Stomach smooth muscle (tissue), 2 donors: Measurements from ENCODE around the gene MARK3.

ENCODE experiments used
- H3K27ac ChIP-seq: one replicate; pipeline ENCODE4 v1.7.0; 2013; ENCODE audit warnings: mild to moderate bottlenecking, low read length, inconsistent platforms
- H3K27me3 ChIP-seq, 2 donors: one replicate each; pipeline ENCODE4 v1.7.0; 2013; ENCODE audit warnings: low read length in 2 of 2; ENCODE audit not compliant: insufficient read depth in 2 of 2, control insufficient read depth in 1 of 2
- H3K36me3 ChIP-seq, 2 donors: one replicate each; pipeline ENCODE4 v1.7.0; 2013; ENCODE audit warnings: low read length in 2 of 2; ENCODE audit not compliant: control insufficient read depth in 2 of 2, insufficient read depth in 2 of 2
- H3K4me1 ChIP-seq: one replicate; pipeline ENCODE4 v1.7.0; 2013; ENCODE audit warnings: low read length; ENCODE audit not compliant: control insufficient read depth, insufficient read depth
- H3K4me3 ChIP-seq, 2 donors: one replicate each; pipeline ENCODE4 v1.7.0; 2013; ENCODE audit warnings: low read length in 2 of 2
- H3K9ac ChIP-seq, 2 donors: one replicate each; pipeline ENCODE4 v1.7.0; 2013; ENCODE audit warnings: low read length in 2 of 2, mild to moderate bottlenecking in 1 of 2
- H3K9me3 ChIP-seq, 2 donors: one replicate each; pipeline ENCODE4 v1.7.0; 2013; ENCODE audit warnings: low read length in 2 of 2; ENCODE audit not compliant: control insufficient read depth in 2 of 2
- donor health status: healthy.
- donor health status: Pancreatic carcinoma.

The MARK3 gene

GRCh38 chr14:103396463-103396862, 11.2 kb downstream of the MARK3 start:
- no peaks in the 10 kb centered on the region for H3K9me3 ChIP-seq

GRCh38 chr14:103398427-103399195, 13.4 kb downstream of the MARK3 start:
- H3K9me3 ChIP-seq = no peaks in the 10 kb centered on the region
- H3K9ac ChIP-seq = no peak overlapping the region
- no peaks in the 10 kb centered on the region for H3K36me3 ChIP-seq
- H3K4me3 ChIP-seq = no peak overlapping the region
- no peaks in the 10 kb centered on the region for H3K27me3 ChIP-seq
- H3K27ac ChIP-seq = no peak overlapping the region
- peaks cover 27% of the 10 kb centered on the region for H3K4me1 ChIP-seq

More at GRCh38 chr14:103396463-103396862, 11.2 kb downstream of the MARK3 start:
- Histone ChIP-seq H3K27me3 (no peaks in the 10 kb centered on the region), H3K9ac (no peak overlapping the region), H3K27ac (no peak overlapping the region), H3K4me1 (peaks cover 30% of the 10 kb centered on the region), H3K36me3 (no peaks in the 10 kb centered on the region), H3K4me3 (no peak overlapping the region)

GRCh38 chr14:103400537-103400936, 15.3 kb downstream of the MARK3 start:
- no peaks in the 10 kb centered on the region for H3K9me3 ChIP-seq
- H3K4me3 ChIP-seq = no peak overlapping the region
- H3K27me3 ChIP-seq = no peaks in the 10 kb centered on the region
- H3K9ac ChIP-seq = no peak overlapping the region
- no peaks in the 10 kb centered on the region for H3K36me3 ChIP-seq
- H3K27ac ChIP-seq = no peak overlapping the region
- peaks cover 23% of the 10 kb centered on the region for H3K4me1 ChIP-seq

DNA sequence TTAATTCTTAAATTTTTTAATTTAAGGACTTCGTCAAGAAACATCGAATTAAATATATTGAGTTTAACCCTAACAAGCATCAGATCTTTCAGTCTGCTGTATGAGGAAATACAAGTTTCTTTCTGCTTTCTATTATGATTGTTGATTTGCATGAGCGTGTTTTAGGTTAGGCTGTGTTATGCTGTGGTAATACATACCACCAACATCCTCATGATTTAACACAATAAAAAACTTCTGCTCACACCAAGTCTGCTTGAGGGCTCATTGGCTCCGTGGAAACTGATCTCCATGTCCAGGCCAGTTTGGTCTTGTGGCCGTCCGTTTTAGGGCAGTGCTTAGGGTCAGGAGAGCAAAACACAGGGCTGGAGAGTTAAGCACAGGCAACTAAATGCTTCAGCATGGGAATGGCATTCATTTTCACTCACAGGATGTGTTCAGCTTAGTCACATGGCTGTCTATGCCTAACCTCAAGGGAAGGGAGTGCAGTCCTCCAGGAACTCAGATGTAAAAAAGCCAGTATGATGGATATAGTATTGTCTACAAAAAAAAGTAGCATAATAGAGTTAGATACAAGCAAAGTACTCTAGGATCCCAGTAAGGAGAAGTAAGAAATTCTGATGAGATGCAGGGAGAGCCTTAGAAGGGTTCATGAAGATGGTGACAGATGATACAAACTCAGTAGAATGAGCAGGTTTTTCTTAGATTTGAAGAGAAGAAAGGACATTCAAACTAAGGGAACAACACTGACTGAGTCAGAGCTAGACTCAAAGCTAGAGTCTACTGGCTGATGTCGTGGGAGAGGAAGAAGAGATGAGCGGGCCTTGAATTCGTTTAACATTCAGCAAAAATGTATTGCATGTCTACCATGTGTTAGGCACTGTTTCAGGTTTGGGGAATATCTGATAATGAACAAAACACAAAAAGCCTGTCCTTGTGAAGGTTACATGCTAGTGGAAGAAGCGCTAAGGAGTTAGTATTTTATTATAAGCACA, 16.3 kb downstream of the MARK3 start:
- H3K9ac ChIP-seq = no peak overlapping the region
- peaks cover 0 to 3% of the 10 kb centered on the region in 2 donors for H3K36me3 ChIP-seq
- H3K4me1 ChIP-seq = peaks cover 20% of the 10 kb centered on the region
- no peaks in the 10 kb centered on the region for H3K9me3 ChIP-seq
- H3K4me3 ChIP-seq = no peak overlapping the region
- no peak overlapping the region for H3K27ac ChIP-seq
- no peaks in the 10 kb centered on the region for H3K27me3 ChIP-seq

- Histone ChIP-seq H3K27me3 (no peaks in the 10 kb centered on the region), H3K9me3 (no peaks in the 10 kb centered on the region), H3K9ac (no peak overlapping the region), H3K27ac (no peak overlapping the region), H3K4me3 (no peak overlapping the region), H3K36me3 (peaks cover 0 to 3% of the 10 kb centered on the region in 2 donors), H3K4me1 (peaks cover 20% of the 10 kb centered on the region)
Observed at GRCh38 chr14:103402695-103403094, 17.5 kb downstream of the MARK3 start.

DNA sequence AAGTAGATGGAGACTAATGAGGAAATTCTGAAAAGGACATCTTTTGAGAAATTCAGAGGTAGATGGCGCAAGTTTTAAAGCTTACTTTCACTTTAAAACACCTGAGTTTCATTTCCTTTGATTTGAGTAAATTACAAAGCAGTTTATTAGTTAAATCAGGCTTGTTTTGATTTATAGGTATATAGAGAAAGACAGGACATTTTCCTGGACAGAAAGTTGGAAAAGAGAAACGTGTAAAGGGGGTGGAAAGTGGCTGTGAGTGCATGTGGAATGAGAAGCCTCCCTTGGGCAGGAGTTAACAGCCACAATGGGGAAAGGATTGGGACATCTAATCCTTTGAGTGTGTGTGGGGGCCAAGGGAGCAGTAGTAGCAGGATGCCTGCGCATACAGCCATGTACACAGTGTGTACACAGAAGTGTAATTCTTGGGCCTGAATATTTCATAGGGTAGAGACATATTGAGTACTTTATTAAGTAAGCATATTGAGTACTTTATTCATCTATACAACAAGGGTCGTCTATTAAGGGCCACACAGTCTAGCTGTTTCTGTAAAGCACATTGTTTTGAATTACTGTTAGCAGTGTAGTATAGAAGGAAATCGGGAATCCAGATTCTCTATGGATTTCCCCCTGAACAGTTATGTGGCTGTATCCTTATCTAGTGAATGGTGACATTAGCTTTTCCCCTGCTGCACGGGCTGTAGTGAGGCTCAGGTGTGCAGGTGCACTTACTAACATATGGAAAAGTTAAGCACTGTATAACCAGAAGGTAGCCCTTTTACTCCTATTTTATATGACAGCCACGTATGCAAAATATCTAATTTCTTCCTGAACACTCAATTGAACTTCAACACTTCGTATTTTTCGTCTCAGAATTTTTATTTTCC, 19.1 kb downstream of the MARK3 start:
- peaks cover 27% of the 10 kb centered on the region for H3K4me1 ChIP-seq

GRCh38 chr14:103404920-103405319, 19.7 kb downstream of the MARK3 start:
- peaks cover 2 to 3% of the 10 kb centered on the region in 2 donors for H3K36me3 ChIP-seq
- no peaks in the 10 kb centered on the region for H3K9me3 ChIP-seq
- H3K27me3 ChIP-seq = no peaks in the 10 kb centered on the region
- H3K4me3 ChIP-seq = no peak overlapping the region
- H3K27ac ChIP-seq = no peak overlapping the region
- peaks cover 27% of the 10 kb centered on the region for H3K4me1 ChIP-seq
- H3K9ac ChIP-seq = no peak overlapping the region

More for the DNA sequence above, 19.1 kb downstream of the MARK3 start:
- H3K36me3 ChIP-seq = peaks cover 2 to 3% of the 10 kb centered on the region in 2 donors
- H3K4me3 ChIP-seq = peak overlapping the region in 1 of 2 donors; percentile 15
- no peak overlapping the region for H3K9ac ChIP-seq
- H3K9me3 ChIP-seq = no peaks in the 10 kb centered on the region
- peak overlapping the region; percentile 31 for H3K27ac ChIP-seq
- no peaks in the 10 kb centered on the region for H3K27me3 ChIP-seq

DNA sequence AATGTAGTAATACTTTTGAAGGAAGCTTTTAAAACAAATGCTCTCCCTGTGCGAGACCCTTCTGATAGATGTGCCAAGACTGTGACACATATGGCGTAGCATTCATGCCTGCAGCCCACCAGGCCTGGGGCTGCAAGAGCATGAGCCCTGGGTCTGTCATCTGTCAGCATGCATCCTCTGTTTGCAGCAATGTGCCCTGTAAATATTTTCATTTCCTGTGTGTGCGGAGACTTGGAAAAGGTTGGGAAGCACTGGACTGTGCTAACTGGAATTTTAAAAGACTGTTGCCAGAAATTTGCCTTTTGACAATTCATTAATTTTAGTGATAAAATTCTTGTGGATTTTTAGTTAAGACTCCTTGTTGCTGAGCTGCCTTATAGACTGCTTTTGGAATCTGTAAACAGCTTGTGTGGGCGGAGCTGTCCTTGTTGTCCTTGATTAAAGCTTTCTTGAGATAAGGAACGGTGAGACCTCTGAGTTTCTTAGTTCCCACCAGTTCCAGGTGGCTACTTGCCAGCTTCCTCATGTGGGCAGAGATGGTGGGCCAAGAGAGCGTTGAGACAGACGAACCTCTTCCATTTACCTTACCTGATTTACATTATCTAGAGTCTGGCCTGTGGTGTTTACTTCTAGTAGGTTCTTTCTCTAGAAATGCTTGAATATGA, 23.4 kb downstream of the MARK3 start:
- H3K36me3 ChIP-seq = peaks cover 7 to 8% of the 10 kb centered on the region in 2 donors
- no peaks in the 10 kb centered on the region for H3K9me3 ChIP-seq
- no peak overlapping the region for H3K4me3 ChIP-seq
- no peak overlapping the region for H3K27ac ChIP-seq
- no peaks in the 10 kb centered on the region for H3K27me3 ChIP-seq
- no peak overlapping the region for H3K9ac ChIP-seq
- H3K4me1 ChIP-seq = peaks cover 14% of the 10 kb centered on the region

DNA sequence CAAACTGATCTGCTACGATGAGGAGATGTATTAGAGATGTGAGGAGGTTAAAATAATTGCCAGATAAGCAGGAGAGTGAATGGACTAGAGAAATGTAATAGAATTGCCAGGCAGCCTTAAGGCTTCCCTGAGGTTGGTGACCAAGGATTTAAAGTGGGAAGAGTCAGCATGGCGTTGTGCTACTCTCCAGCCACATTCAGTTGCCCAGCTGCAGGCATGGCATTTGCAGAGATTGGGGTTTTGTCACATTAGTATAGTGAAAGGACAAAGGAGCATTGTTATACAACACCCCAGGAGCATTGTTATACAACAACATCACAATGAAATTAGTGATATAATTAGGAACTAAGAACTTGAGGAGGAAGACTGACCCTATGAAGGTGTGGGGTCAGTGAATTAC, 31.7 kb downstream of the MARK3 start:
- Histone ChIP-seq H3K9me3 (no peaks in the 10 kb centered on the region), H3K4me1 (no peaks in the 10 kb centered on the region), H3K9ac (no peak overlapping the region), H3K36me3 (peaks cover 9% of the 10 kb centered on the region in 2 donors), H3K27ac (no peak overlapping the region), H3K4me3 (no peak overlapping the region), H3K27me3 (no peaks in the 10 kb centered on the region)

DNA sequence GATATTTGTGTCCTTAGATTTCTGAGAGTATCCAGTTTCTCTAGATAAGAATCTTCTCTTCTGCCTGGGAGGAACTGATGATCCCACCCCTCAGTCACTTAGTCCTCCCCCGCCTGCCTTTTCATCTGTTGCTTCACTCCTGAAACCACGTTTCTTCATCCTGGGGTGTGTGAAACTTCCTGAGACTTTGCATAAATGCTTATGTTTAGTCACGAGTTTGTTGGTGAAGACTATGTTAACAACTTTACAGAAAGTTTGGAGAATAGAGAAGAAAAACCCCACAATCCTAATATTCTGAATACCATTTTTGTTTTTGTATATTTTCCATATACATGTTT, 33.2 kb downstream of the MARK3 start:
- Histone ChIP-seq H3K9me3 (no peaks in the 10 kb centered on the region), H3K4me3 (no peak overlapping the region), H3K27me3 (no peaks in the 10 kb centered on the region), H3K36me3 (peaks cover 5% of the 10 kb centered on the region in 2 donors), H3K27ac (no peak overlapping the region), H3K9ac (no peak overlapping the region), H3K4me1 (no peaks in the 10 kb centered on the region)
